Measurements from ENCODE around the gene PPIL4. TPM values are rescaled to one million over a fixed set of nuclear protein-coding genes. Genes with fewer than 3 reads are reported as not detected.

PPIL4 gene
- total and polyA plus RNA-seq, 2 experiments from 2014 or later, result 35.1 to 47.3 TPM

GRCh38 chr6:149499066-149499465, 46.8 kb downstream of the PPIL4 start (continued):
- TF ChIP-seq CTCF (conservative IDR thresholded peaks at IDR 0.05; ENCODE audit: low read depth in 2 of 2), result no peak

- Histone ChIP-seq H2AFZ (no peak overlapping the region), H3K36me3 (ENCODE audit: insufficient read depth) (no peaks in the 10 kb centered on the region), H3K4me1 (ENCODE audit: insufficient read depth) (no peaks in the 10 kb centered on the region), H4K20me1 (replicated peaks; ENCODE audit: insufficient read depth) (no peaks in the 10 kb centered on the region), H3K4me3 (no peak overlapping the region), H3K4me2 (no peak overlapping the region), H3K27me3 (ENCODE audit: insufficient read depth) (no peaks in the 10 kb centered on the region), H3K79me2 (replicated peaks; ENCODE audit: insufficient read depth) (no peaks in the 10 kb centered on the region), H3K27ac (ENCODE audit: low read depth) (no peak overlapping the region), H3F3A (replicated peaks; ENCODE audit: low read depth) (no peaks in the 10 kb centered on the region), H3K9me2 (ENCODE audit: insufficient read depth) (no peaks in the 10 kb centered on the region)
- peaks cover 4% of the 10 kb centered on the region for H3K27me3 Mint-ChIP-seq (ENCODE audit: insufficient read depth, low read depth, poor library complexity)
- no peak overlapping the region; the same call in 1 of the 2 replicates for H3K27ac Mint-ChIP-seq
- ATAC-seq (no peak), DNase-seq (ENCODE audit: low spot score) (no peak)
- H3K4me3 Mint-ChIP-seq, result no peak overlapping the region
- H3K9me3 Mint-ChIP-seq, result no peaks in the 10 kb centered on the region; the same call in 2 of the 3 replicates
- H3K36me3 Mint-ChIP-seq (ENCODE audit: low read depth), result no peaks in the 10 kb centered on the region
- peaks cover 8% of the 10 kb centered on the region; the same call in 2 of the 3 replicates for H3K4me1 Mint-ChIP-seq
- TF ChIP-seq CREB1 (CRISPR knock-in tag; IDR thresholded peaks at IDR 0.05; ENCODE audit: low read depth) (no peak), ZNF331 (CRISPR knock-in tag; IDR thresholded peaks at IDR 0.05; ENCODE audit: low read depth) (no peak), REST (IDR thresholded peaks at IDR 0.05; ENCODE audit: unreplicated experiment) (no peak), ETS1 (IDR thresholded peaks at IDR 0.05) (no peak), POLR2AphosphoS5 (IDR thresholded peaks at IDR 0.05; ENCODE audit: low read depth) (no peak), EZH2phosphoT487 (IDR thresholded peaks at IDR 0.05; ENCODE audit: unreplicated experiment) (no peak), NANOG (IDR thresholded peaks at IDR 0.05; ENCODE audit: borderline replicate concordance) (no peak), CTCF (conservative IDR thresholded peaks at IDR 0.05; ENCODE audit: low read depth in 2 of 2) (no peak), ZNF462 (CRISPR knock-in tag; IDR thresholded peaks at IDR 0.05) (no peak), STAT1 (IDR thresholded peaks at IDR 0.05; ENCODE audit: unreplicated experiment) (no peak)
Observed at GRCh38 chr6:149497365-149497764, 48.5 kb downstream of the PPIL4 start.

All from GM23338 (cell line).